IMR-90 (cell line): ENCODE results near the gene ZNF503. TPM values are rescaled to one million over a fixed set of nuclear protein-coding genes. Genes with fewer than 3 reads are reported as not detected.

Experiments used
- ATAC-seq: fragments of 200-7000 bp; cut with Tn5 transposase; 2 replicates; pipeline ENCODE4 v1.9.1; 2020; ENCODE audit warnings: low read depth, mild to moderate bottlenecking, moderate library complexity
- BruUV-seq: library from RNA; stranded (reverse); fragments of 400-500 nt; replicated peaks from 2 replicates; lab custom pipeline; 2021; lab: Mats Ljungman, UMichigan
- CTCF ChIA-PET: fragments of 300-600 bp; formaldehyde crosslinking; extraction: SDS; loops from one replicate; lab custom pipeline; 2021; ENCODE audit warnings: antibody characterized with exemption; lab: Yijun Ruan, JAX
- POLR2A ChIA-PET: fragments of 300-600 bp; sonication (Branson Sonifier 250); formaldehyde crosslinking; loops from one replicate; lab custom pipeline; 2022; ENCODE audit warnings: antibody characterized with exemption; ENCODE audit not compliant: unreplicated experiment; lab: Charles Lee
- DNase-seq: peaks from one replicate; pipeline ENCODE4 v3.0.0; 2013
- H2AFZ ChIP-seq: replicated peaks from 2 replicates; pipeline ENCODE3; 2013; ENCODE audit warnings: low read length, mild to moderate bottlenecking; ENCODE audit not compliant: poor library complexity
- H2AK5ac ChIP-seq: 2 replicates; pipeline ENCODE4 v1.6.1; 2013; ENCODE audit warnings: low read depth, low read length, inconsistent platforms
- H2AK9ac ChIP-seq: replicated peaks from 2 replicates; pipeline ENCODE3; 2013; ENCODE audit warnings: mild to moderate bottlenecking, low read depth, low read length, moderate library complexity; ENCODE audit not compliant: poor library complexity
- H2BK120ac ChIP-seq: 2 replicates; pipeline ENCODE4 v1.6.1; 2013; ENCODE audit warnings: low read depth, low read length, inconsistent platforms
- H2BK15ac ChIP-seq: 3 replicates; pipeline ENCODE4 v1.6.1; 2013; ENCODE audit warnings: low read depth, low read length, inconsistent platforms
- H2BK20ac ChIP-seq: 2 replicates; pipeline ENCODE4 v1.6.1; 2013; ENCODE audit warnings: low read depth, mild to moderate bottlenecking, inconsistent platforms, low read length, moderate library complexity
- H2BK5ac ChIP-seq: 2 replicates; pipeline ENCODE4 v1.6.1; 2013; ENCODE audit warnings: mild to moderate bottlenecking, low read depth, low read length, inconsistent platforms; ENCODE audit not compliant: poor library complexity, severe bottlenecking
- H3K14ac ChIP-seq: replicated peaks from 2 replicates; pipeline ENCODE4 v1.6.1; 2013; ENCODE audit warnings: low read depth, low read length, inconsistent platforms
- H3K18ac ChIP-seq: 2 replicates; pipeline ENCODE4 v1.6.1; 2013; ENCODE audit warnings: low read depth, low read length, control low read depth
- H3K23ac ChIP-seq: 2 replicates; pipeline ENCODE4 v1.6.1; 2013; ENCODE audit warnings: low read depth, low read length, inconsistent platforms
- H3K27ac ChIP-seq: 2 replicates; pipeline ENCODE4 v1.5.1; 2013; ENCODE audit warnings: mild to moderate bottlenecking, control low read depth, low read length; ENCODE audit not compliant: insufficient read depth
- H3K27me3 ChIP-seq: 2 replicates; pipeline ENCODE4 v1.6.1; 2013; ENCODE audit warnings: low read length; ENCODE audit not compliant: control insufficient read depth, insufficient read depth
- H3K36me3 ChIP-seq: 2 replicates; pipeline ENCODE4 v1.6.1; 2013; ENCODE audit warnings: low read length, mixed read lengths; ENCODE audit not compliant: control insufficient read depth, insufficient read depth
- H3K4ac ChIP-seq: 2 replicates; pipeline ENCODE4 v1.6.1; 2013; ENCODE audit warnings: low read depth, low read length, inconsistent platforms
- H3K4me1 ChIP-seq: 2 replicates; pipeline ENCODE4 v1.6.1; 2013; ENCODE audit warnings: low read length, mixed read lengths; ENCODE audit not compliant: control insufficient read depth, insufficient read depth
- H3K4me2 ChIP-seq: 2 replicates; pipeline ENCODE4 v1.6.1; 2013; ENCODE audit warnings: low read depth, mild to moderate bottlenecking, control low read depth, low read length, moderate library complexity
- H3K4me3 ChIP-seq: 2 replicates; pipeline ENCODE4 v1.5.1; 2013; ENCODE audit warnings: low read depth, mild to moderate bottlenecking, control low read depth, low read length, moderate library complexity; ENCODE audit not compliant: insufficient read depth
- H3K56ac ChIP-seq: 2 replicates; pipeline ENCODE4 v1.6.1; 2013; ENCODE audit warnings: low read length, inconsistent platforms; ENCODE audit not compliant: insufficient read depth; ENCODE audit errors: extremely low read depth
- H3K79me1 ChIP-seq, 2 experiments: 2 replicates each; pipeline ENCODE4 v1.6.1; 2013; ENCODE audit warnings: low read length in 2 of 2, inconsistent platforms in 1 of 2, low read depth in 1 of 2
- H3K9ac ChIP-seq: 2 replicates; pipeline ENCODE4 v1.6.1; 2013; ENCODE audit warnings: low read depth, low read length, control low read depth
- H3K9me1 ChIP-seq: 2 replicates; pipeline ENCODE4 v1.6.1; 2013; ENCODE audit warnings: low read length, inconsistent platforms; ENCODE audit not compliant: insufficient read depth
- H3K9me3 ChIP-seq: 2 replicates; pipeline ENCODE4 v1.6.1; 2013; ENCODE audit warnings: low read length; ENCODE audit not compliant: control insufficient read depth, insufficient read depth
- H4K20me1 ChIP-seq: 2 replicates; pipeline ENCODE4 v1.6.1; 2013; ENCODE audit warnings: low read length, inconsistent platforms; ENCODE audit not compliant: insufficient read depth
- H4K5ac ChIP-seq: 2 replicates; pipeline ENCODE4 v1.6.1; 2013; ENCODE audit warnings: mild to moderate bottlenecking, low read depth, low read length, control low read depth
- H4K8ac ChIP-seq, 2 experiments: 2 replicates each; pipeline ENCODE4 v1.6.1; 2013; ENCODE audit warnings: low read depth in 2 of 2, low read length in 2 of 2, control low read depth in 1 of 2, inconsistent platforms in 1 of 2
- H4K91ac ChIP-seq: 2 replicates; pipeline ENCODE4 v1.6.1; 2013; ENCODE audit warnings: low read depth, low read length, inconsistent platforms; ENCODE audit not compliant: insufficient read depth
- CEBPB ChIP-seq: IDR thresholded peaks from 2 replicates; pipeline ENCODE4 v1.6.1; 2012; ENCODE audit warnings: low read depth, low read length, improper control_type of control experiment
- CHD1 ChIP-seq: IDR thresholded peaks from 2 replicates; pipeline ENCODE4 v1.6.1; 2012; ENCODE audit warnings: low read depth, low read length, improper control_type of control experiment
- FOS ChIP-seq: fragments of 150-350 bp; IDR thresholded peaks from 2 replicates; pipeline ENCODE4 v1.6.1; 2016; ENCODE audit warnings: low read depth, low read length
- MAZ ChIP-seq: IDR thresholded peaks from 2 replicates; pipeline ENCODE4 v1.6.1; 2012; ENCODE audit warnings: low read depth, mild to moderate bottlenecking, low read length, improper control_type of control experiment, moderate library complexity, borderline replicate concordance
- MXI1 ChIP-seq: IDR thresholded peaks from 2 replicates; pipeline ENCODE4 v1.6.1; 2012; ENCODE audit warnings: low read depth, mild to moderate bottlenecking, low read length, moderate library complexity, borderline replicate concordance
- POLR2A ChIP-seq: IDR thresholded peaks from 2 replicates; pipeline ENCODE4 v1.6.1; 2012; ENCODE audit warnings: mild to moderate bottlenecking, low read depth, low read length
- RAD21 ChIP-seq: IDR thresholded peaks from 2 replicates; pipeline ENCODE4 v1.6.1; 2012; ENCODE audit warnings: low read length, improper control_type of control experiment
- RCOR1 ChIP-seq: IDR thresholded peaks from 2 replicates; pipeline ENCODE4 v1.6.1; 2012; ENCODE audit warnings: mild to moderate bottlenecking, low read length, improper control_type of control experiment; ENCODE audit not compliant: insufficient replicate concordance
- RFX5 ChIP-seq: IDR thresholded peaks from 2 replicates; pipeline ENCODE4 v1.8.0; 2012; ENCODE audit warnings: low read depth, mild to moderate bottlenecking, low read length, moderate library complexity
- SMC3 ChIP-seq: fragments of 150-350 bp; IDR thresholded peaks from 2 replicates; pipeline ENCODE4 v1.6.1; 2016; ENCODE audit warnings: low read depth, mild to moderate bottlenecking, antibody characterized with exemption, low read length, moderate library complexity
- WGBS, 2 experiments: methylation state at CpG; one replicate each; pipeline versions ENCODE4 v1.1.5 to v1.1.7; 2013; ENCODE audit warnings: missing lambda C conversion rate in 2 of 2; ENCODE audit not compliant: insufficient read length in 1 of 2; ENCODE audit errors: extremely low coverage in 2 of 2; 5-methylcytosine and 5-hydroxymethylcytosine counted together
- dilution Hi-C: fragments of 300-500 bp; cut with HindIII; formaldehyde crosslinking; loops from one replicate; pipeline ENCODE4 v1.14.3; 2018; ENCODE audit warnings: low sequenced_read_pairs; ENCODE audit not compliant: unreplicated experiment
- in situ Hi-C: fragments of 300-500 bp; cut with MboI; formaldehyde crosslinking; loops from 3 replicates; pipeline ENCODE4 v1.14.3; 2019; ENCODE audit warnings: low sequenced_read_pairs, inconsistent platforms, mixed read lengths
- intact Hi-C: fragments of 100-400 bp; cut with micrococcal nuclease; formaldehyde crosslinking; loops from 2 replicates; pipeline ENCODE4 v1.10.0; 2022
- polyA plus RNA-seq, 3 experiments: library from polyadenylated mRNA; depleted of rRNA; stranded (reverse); fragments of >200 nt; gene quantifications; 2 replicates each; pipeline ENCODE4 v1.2.3, GENCODE V29; 2012; ENCODE audit warnings: low replicate concordance in 1 of 3
- total RNA-seq: library from RNA; depleted of rRNA; stranded (reverse); fragments of >200 nt; gene quantifications from 2 replicates; pipeline ENCODE4 v1.2.3, GENCODE V29; 2012
- TF ChIP-seq, protein P1 (sequence below): conservative IDR thresholded peaks from 2 replicates; pipeline ENCODE4 v1.5.1; 2012; ENCODE audit warnings: mild to moderate bottlenecking, low read depth, low read length, improper control_type of control experiment
- TF ChIP-seq, protein P2 (sequence below): fragments of 150-350 bp; IDR thresholded peaks from 2 replicates; pipeline ENCODE4 v1.6.1; 2016; ENCODE audit warnings: low read depth, mild to moderate bottlenecking, low read length, moderate library complexity, borderline replicate concordance

The ZNF503 gene
- total and polyA plus RNA-seq, 2 of the 4 experiments (the other 2 are of a cell fraction): 0.36 to 5.8 TPM

DNA sequence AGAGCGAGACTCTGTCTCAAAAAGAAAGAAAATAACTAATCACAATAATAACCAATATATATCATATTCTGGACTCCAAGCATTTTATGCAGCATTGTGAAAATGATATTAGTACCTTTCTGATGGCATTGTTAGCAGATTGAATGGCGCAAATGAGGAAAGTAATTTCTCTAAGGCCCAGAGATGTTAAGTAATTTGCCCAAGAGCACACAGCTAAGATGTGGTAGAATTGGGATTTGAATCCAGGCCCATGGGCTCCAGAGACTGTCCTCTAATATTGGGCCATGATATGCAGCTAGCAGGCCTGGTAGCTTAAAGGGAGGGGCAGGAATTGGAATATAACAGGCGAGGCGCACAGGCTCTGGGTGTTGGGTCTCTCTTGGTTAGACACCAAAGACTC, 44.1 kb downstream of the ZNF503 start:
- ChIA-PET POLR2A (no interaction called here), CTCF (interaction anchor here (1.3 to 1.4 kb wide), 2 partner anchors 38 to 62 kb away, joined by 3 to 5 read pairs; no protein-coding TSS in a partner anchor)
- Histone ChIP-seq H3K4me3 (no peak overlapping the region), H2BK120ac (peak overlapping the region; percentile 85; the same call in 1 of the 2 replicates), H3K4me2 (no peak overlapping the region), H3K4ac (no peak overlapping the region), H3K27me3 (no peaks in the 10 kb centered on the region), H3K9ac (no peak overlapping the region), H2AK5ac (no peak overlapping the region), H3K9me1 (peaks cover 14% of the 10 kb centered on the region), H3K14ac (no peak overlapping the region), H2AK9ac (no peak overlapping the region), H3K27ac (no peak overlapping the region), H2BK5ac (no peak overlapping the region), H2BK15ac (0 out of 3 replicates have a peak overlapping the region, but pooled peaks have one; percentile 1), H3K18ac (no peak overlapping the region), H4K20me1 (no peaks in the 10 kb centered on the region), H3K4me1 (peaks cover 11% of the 10 kb centered on the region), H2BK20ac (no peak overlapping the region), H4K5ac (no peak overlapping the region), H3K79me1 (no peaks in the 10 kb centered on the region), H4K8ac (no peak overlapping the region), H3K36me3 (no peaks in the 10 kb centered on the region), H3K9me3 (peaks cover 3% of the 10 kb centered on the region), H3K56ac (no peak overlapping the region), H3K23ac (no peak overlapping the region), H4K91ac (no peak overlapping the region; the same call in 1 of the 2 replicates), H2AFZ (peak overlapping the region; percentile 5)
- in situ Hi-C loops: no loop called here
- intact Hi-C loops: no loop called here
- DNase-seq (no peak), ATAC-seq (no peak)
- no CpG with 5 or more reads among the region's 4 CpGs for WGBS, 2 experiments
- no TSS peak for BruUV-seq
- TF ChIP-seq RFX5 (no peak), CHD1 (no peak), FOS (no peak), CEBPB (no peak), MXI1 (no peak), MAZ (no peak), POLR2A (no peak), SMC3 (no peak), RCOR1 (no peak), RAD21 (no peak)
- TF ChIP-seq, protein P1, sequence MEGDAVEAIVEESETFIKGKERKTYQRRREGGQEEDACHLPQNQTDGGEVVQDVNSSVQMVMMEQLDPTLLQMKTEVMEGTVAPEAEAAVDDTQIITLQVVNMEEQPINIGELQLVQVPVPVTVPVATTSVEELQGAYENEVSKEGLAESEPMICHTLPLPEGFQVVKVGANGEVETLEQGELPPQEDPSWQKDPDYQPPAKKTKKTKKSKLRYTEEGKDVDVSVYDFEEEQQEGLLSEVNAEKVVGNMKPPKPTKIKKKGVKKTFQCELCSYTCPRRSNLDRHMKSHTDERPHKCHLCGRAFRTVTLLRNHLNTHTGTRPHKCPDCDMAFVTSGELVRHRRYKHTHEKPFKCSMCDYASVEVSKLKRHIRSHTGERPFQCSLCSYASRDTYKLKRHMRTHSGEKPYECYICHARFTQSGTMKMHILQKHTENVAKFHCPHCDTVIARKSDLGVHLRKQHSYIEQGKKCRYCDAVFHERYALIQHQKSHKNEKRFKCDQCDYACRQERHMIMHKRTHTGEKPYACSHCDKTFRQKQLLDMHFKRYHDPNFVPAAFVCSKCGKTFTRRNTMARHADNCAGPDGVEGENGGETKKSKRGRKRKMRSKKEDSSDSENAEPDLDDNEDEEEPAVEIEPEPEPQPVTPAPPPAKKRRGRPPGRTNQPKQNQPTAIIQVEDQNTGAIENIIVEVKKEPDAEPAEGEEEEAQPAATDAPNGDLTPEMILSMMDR: no peak
- TF ChIP-seq, protein P2, sequence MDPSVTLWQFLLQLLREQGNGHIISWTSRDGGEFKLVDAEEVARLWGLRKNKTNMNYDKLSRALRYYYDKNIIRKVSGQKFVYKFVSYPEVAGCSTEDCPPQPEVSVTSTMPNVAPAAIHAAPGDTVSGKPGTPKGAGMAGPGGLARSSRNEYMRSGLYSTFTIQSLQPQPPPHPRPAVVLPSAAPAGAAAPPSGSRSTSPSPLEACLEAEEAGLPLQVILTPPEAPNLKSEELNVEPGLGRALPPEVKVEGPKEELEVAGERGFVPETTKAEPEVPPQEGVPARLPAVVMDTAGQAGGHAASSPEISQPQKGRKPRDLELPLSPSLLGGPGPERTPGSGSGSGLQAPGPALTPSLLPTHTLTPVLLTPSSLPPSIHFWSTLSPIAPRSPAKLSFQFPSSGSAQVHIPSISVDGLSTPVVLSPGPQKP: no peak
- dilution Hi-C loops: no loop called here
